Fibroblast of upper back skin (primary cell): ENCODE results near the gene CACNA2D3.

ENCODE experiments used
- DNase-seq: peaks from one replicate; pipeline ENCODE4 v3.0.0-alpha.2; 2013

The CACNA2D3 gene

GRCh38 chr3:54345847-54346375 is 223.6 kb downstream of the CACNA2D3 start:
- DNase-seq = no peak

GRCh38 chr3:54347060-54347459 is 224.7 kb downstream of the CACNA2D3 start:
- no peak for DNase-seq

- no peak for DNase-seq
Measured at GRCh38 chr3:54347933-54348332, 225.6 kb downstream of the CACNA2D3 start.

- no peak for DNase-seq
Measured at GRCh38 chr3:54349231-54349652, 226.9 kb downstream of the CACNA2D3 start.

DNA sequence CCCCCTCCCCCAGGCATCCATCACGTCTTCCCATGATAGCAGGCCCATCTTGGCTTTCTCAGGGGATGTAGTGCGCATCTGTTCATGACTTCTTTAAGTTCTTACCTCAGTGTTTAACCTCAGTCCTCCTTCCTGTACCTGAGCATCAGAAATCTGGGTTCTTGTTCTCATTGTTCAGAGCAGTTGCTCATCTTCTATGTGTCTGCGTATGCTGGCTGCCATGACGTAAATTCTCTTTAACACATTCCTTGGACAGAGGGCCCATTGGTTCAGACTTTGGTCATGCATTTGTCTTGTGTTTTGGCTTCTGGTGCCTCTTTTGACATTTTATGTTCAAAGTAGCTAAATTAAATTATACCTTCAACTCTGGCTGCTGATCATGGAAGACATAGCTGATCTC is 227.3 kb downstream of the CACNA2D3 start:
- DNase-seq = no peak

- peak; percentile 50 for DNase-seq
Measured at GRCh38 chr3:54353546-54353945, 231.2 kb downstream of the CACNA2D3 start.

- peak; percentile 39 for DNase-seq
Measured at GRCh38 chr3:54353946-54354345, 231.6 kb downstream of the CACNA2D3 start.

GRCh38 chr3:54355800-54356199 is 233.4 kb downstream of the CACNA2D3 start:
- DNase-seq = no peak

GRCh38 chr3:54356261-54357045 is 234.1 kb downstream of the CACNA2D3 start:
- peak; percentile 2 for DNase-seq

GRCh38 chr3:54357301-54357700 is 234.9 kb downstream of the CACNA2D3 start:
- no peak for DNase-seq

GRCh38 chr3:54358316-54358715 is 236.0 kb downstream of the CACNA2D3 start:
- no peak for DNase-seq

GRCh38 chr3:54358969-54359694 is 236.8 kb downstream of the CACNA2D3 start:
- DNase-seq = no peak

DNA sequence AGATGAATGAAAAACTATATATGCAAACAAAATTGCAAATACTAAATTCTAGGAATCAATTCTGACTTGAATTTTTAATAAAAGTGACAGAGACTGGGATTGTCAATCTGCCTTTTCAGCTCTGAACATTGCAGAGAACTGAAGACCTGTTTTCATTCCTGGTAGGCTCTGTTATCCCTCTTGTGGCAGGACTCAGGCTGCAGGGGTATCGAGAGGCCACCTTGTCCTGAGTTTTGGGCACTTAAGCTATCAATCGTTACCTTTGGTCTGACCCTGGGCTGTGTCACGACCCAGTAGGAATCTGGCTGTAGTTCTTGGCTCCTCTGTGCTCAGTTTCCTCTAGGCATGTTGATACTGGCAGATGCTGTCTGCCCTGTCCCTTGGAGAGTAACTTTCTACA is 238.0 kb downstream of the CACNA2D3 start:
- DNase-seq = no peak

- no peak for DNase-seq
Measured at GRCh38 chr3:54361746-54362283, 239.5 kb downstream of the CACNA2D3 start.

- no peak for DNase-seq
Measured at GRCh38 chr3:54366007-54366750, 243.8 kb downstream of the CACNA2D3 start.

DNA sequence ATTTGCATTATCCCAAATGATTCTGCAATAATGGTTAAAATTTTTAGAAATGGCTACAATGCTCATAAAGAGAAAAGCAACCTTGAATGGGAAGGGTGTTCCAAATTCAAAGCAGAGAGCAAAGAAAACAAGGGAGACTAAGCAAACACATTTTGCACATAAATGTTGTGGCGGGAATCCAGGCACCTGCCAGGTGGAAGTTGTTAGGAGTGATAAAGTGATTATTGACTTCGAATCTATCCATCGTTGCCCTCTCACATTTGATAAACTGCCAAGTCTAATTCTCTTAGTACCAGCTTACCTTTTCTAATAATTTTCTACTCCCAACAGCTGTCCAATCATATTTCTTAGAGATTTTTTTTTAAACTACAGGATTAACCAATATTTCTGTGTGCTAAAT is 244.5 kb downstream of the CACNA2D3 start:
- no peak for DNase-seq

DNA sequence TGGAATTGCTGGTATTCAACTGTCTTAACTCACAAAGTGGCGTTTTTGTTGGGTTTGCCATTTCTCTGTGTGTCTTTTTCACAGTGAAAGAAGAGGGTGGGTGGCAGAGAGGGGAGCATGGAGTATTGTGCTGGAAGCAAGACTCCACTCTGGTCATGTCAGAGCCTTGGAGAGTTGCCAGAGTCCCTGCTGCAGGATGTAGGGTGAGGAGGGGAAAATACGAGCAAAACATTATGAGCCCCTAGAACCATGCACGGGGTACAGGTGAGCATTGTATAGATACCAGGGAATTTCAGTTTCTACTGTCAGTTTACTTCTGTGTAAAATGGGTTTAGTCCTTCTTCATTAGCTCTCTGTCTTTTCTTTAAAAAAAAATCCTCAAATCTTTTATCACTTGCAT is 249.9 kb downstream of the CACNA2D3 start:
- no peak for DNase-seq

DNA sequence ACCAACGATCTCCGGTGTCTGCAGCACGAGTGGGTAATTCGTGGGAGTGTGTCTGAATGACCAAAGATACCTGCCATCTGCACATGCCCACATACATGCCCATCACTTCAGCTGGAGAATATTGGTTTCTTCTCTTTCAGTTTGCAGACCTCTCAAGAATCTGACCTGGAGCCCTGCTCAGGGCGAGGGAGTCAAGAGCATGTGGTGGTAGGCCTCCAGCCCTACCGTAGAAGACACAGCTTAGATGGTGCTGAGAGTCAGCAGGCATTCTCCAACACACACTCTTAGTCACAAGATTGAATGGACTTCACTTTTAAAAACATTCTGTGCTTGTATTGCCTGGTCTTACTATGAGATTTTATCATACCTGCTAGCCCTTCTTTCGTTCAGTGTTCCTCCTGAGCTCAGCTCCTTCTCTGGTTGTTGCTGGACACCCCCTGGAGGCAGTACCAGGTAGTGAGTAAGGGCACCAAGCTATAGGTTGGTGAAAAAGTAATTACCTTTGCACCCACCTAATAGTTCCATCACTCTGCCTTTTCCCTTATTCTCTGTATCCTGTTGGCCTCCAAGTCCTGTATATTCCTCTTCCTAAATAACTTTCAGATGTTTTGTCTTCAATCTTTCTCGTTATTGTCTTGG is 252.0 kb downstream of the CACNA2D3 start:
- no peak for DNase-seq

DNA sequence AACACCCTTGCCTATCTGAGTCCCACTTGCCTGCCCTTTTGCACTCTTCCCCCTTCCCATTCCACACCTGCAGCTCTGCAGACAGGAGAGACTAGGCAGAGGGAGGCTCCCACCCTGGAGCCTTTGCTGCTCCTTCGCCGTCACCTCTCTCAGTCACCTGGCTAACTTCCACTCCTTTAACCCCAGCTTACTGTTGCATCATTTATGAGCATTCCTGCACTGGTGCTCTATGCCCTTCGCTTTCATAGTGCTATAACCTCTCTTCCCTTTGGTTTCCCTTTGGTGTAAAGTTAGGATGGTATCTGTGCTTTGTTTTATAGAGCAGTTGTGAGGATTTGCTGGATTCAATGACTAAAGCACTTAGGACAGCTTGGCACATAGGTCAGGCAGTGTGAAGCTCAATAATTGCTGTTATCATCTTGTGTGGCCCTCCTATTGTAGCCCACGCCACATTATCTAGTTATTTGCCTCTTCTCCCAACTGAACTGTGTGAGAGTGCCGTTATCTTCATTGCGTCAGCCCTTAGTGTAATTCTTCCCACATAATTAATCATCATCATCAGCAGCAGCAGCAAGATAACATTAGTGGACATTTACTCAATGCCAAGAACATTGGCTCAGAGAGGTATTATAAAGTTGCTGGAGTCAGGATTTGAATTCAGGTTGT is 253.9 kb downstream of the CACNA2D3 start:
- no peak for DNase-seq

GRCh38 chr3:54376939-54377578 is 254.7 kb downstream of the CACNA2D3 start:
- no peak for DNase-seq

- DNase-seq = no peak
Measured at GRCh38 chr3:54378184-54378583, 255.8 kb downstream of the CACNA2D3 start.
